Epithelial cell of proximal tubule (primary cell): ENCODE measurements around the gene FHAD1. TPM values are rescaled to one million over a fixed set of nuclear protein-coding genes. Genes with fewer than 3 reads are reported as not detected.
"Not testable (repeated sequence)": the region's sequence is repeated elsewhere in the genome, so short reads cannot be mapped to it uniquely, and the experiment has no call there.

Experiments
- DNase-seq: peaks from one replicate; pipeline ENCODE4 v3.0.0-alpha.2; 2011; ENCODE audit warnings: low read depth
- H3K4me3 ChIP-seq: 2 replicates; pipeline ENCODE4 v1.5.1; 2011; ENCODE audit warnings: low read depth, mild to moderate bottlenecking, low read length
- CTCF ChIP-seq: conservative IDR thresholded peaks from 2 replicates; pipeline ENCODE4 v1.5.1; 2012; ENCODE audit warnings: low read depth, mild to moderate bottlenecking, low read length
- total RNA-seq: library from RNA; depleted of rRNA; stranded (reverse); fragments of >200 nt; gene quantifications from 2 replicates; pipeline ENCODE4 v1.2.3, GENCODE V29; 2015

FHAD1 gene
- total RNA-seq, 1 donor from 2014 or later = 0.35 TPM

GRCh38 chr1:15429701-15430149, 182.7 kb downstream of the FHAD1 start:
- no peak for TF ChIP-seq CTCF
- no peak for DNase-seq
- H3K4me3 ChIP-seq = no peak overlapping the region

GRCh38 chr1:15430787-15431570, 184.0 kb downstream of the FHAD1 start:
- peak; percentile 92 for TF ChIP-seq CTCF
- DNase-seq = no peak
- H3K4me3 ChIP-seq = no peak overlapping the region

- DNase-seq = no peak
- H3K4me3 ChIP-seq = no peak overlapping the region
- TF ChIP-seq CTCF = no peak
Observed at GRCh38 chr1:15431571-15431948, 184.5 kb downstream of the FHAD1 start.

- H3K4me3 ChIP-seq = no peak overlapping the region
- TF ChIP-seq CTCF = no peak
- no peak for DNase-seq
Observed at GRCh38 chr1:15432324-15432723, 185.3 kb downstream of the FHAD1 start.

GRCh38 chr1:15433471-15433870, 186.4 kb downstream of the FHAD1 start:
- TF ChIP-seq CTCF = no peak
- DNase-seq = no peak
- no peak overlapping the region for H3K4me3 ChIP-seq

- DNase-seq, H3K4me3 ChIP-seq: not testable (repeated sequence)
Observed at GRCh38 chr1:15434739-15435138, 187.7 kb downstream of the FHAD1 start.

GRCh38 chr1:15435239-15436077, 188.4 kb downstream of the FHAD1 start:
- no peak for TF ChIP-seq CTCF
- no peak overlapping the region for H3K4me3 ChIP-seq
- no peak for DNase-seq
